GM18951 (cell line): ENCODE results near the gene TOR2A.

Experiments used
- POLR2A ChIP-seq: IDR thresholded peaks from 4 replicates; pipeline ENCODE4 v1.6.1; 2011; ENCODE audit warnings: mild to moderate bottlenecking; ENCODE audit not compliant: insufficient read length, insufficient read depth; ENCODE audit errors: extremely low read depth
- in situ Hi-C: fragments of 300-500 bp; cut with MboI; formaldehyde crosslinking; loops from one replicate; pipeline ENCODE4 v1.12.0; 2022; ENCODE audit warnings: low sequenced_read_pairs, mixed read lengths, inconsistent platforms; ENCODE audit not compliant: unreplicated experiment

The TOR2A gene

DNA sequence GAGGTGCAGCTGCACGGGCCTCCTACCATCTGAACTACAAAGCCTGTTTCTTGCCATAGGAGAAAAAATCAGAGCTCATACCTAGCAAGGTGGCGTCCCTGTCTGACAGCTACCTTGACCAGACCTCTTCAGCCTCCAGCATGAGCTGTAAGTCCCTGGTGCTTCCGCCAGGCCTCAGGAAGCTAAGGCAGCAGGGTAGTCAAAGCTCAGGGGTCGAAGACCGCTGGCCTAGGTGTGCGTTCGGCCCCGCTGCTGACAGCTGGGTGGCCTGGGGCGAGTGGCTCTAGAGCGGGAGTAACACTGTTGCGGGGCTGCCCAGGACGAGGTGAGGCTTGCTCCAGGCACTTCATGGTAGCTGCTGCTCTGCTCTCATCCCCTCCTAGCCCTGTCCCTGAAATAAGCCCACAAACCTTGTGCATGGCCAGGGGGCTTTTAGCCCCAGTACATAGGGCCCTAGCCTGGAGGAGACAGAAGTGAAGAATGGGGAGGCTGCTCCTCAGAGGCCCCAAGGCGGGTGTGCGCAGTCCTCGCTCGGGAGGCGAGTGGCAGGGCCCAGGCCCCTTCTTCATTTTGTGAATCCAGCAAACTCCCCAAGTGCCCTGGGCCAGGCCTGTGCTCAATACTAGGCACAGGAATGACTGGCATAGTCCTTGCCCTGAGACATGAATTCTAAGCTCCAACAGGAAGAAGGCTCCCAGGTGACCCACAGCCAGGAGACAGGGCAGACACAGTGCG is 5.4 kb downstream of the TOR2A start:
- no peak for TF ChIP-seq POLR2A
- in situ Hi-C loops: loop anchor here (10.0 kb wide), 1 partner anchor 185 kb away; the partner anchor contains the start of gene ST6GALNAC4

DNA sequence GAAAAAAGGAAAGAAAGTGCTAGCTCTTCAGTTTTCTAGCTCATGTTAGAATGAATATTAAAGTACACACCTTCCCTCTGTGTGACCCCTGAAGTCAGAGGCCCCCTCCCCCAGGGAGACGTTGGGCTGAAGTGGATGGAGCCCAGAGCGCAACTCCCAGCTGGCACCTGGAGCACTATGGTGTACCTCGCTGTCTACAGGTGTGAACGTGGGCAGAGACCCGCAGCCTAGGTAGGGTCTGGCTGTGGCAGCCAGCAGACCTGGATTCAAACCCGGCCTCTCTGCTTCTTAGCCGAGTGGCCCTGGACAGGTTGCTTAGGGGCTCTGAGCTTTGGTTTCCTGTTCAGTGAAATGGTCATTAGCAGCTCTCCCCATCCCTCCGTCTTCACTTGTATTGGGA is 6.3 kb downstream of the TOR2A start:
- TF ChIP-seq POLR2A: no peak
- in situ Hi-C loops: no loop called here

DNA sequence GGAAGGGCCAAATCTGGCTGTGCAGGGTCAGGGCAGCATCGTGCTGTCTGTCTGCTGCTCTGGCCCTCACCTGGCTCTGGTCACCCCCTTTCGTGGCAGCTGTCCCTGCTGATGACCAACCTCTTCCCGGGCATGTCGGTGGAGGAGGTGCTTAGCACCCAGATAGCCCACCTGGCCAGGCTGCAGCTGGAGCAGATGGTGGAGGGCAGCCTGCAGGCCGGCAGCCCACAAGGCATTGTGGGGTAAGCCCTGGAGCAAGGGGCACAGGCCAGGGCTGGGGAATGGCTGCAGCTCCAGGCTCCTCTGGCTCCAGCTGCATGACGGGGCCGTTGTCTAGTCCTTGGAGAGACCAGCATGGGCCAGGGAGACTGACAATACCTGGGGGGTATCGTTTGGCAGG is 8.2 kb downstream of the TOR2A start:
- in situ Hi-C loops: no loop called here
- no peak for TF ChIP-seq POLR2A

DNA sequence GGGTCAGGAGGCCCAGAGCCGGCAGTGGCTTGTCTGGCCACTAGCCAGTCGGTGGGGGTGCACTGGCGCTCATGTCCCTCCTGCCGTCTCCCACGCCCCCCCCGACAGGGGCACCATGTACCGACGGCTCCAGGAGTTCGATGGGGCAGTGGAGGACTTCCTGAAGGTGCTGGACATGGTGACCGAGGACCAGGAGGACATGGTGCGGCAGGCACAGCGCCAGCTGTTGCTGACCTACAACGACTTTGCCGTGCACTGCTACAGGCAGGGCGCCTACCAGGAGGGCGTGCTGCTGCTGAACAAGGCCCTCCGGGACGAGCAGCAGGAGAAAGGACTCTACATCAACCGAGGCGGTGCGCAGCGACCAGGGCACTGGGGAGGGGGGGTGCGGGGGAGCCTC is 11.1 kb downstream of the TOR2A start:
- no peak for TF ChIP-seq POLR2A
- in situ Hi-C loops: no loop called here

DNA sequence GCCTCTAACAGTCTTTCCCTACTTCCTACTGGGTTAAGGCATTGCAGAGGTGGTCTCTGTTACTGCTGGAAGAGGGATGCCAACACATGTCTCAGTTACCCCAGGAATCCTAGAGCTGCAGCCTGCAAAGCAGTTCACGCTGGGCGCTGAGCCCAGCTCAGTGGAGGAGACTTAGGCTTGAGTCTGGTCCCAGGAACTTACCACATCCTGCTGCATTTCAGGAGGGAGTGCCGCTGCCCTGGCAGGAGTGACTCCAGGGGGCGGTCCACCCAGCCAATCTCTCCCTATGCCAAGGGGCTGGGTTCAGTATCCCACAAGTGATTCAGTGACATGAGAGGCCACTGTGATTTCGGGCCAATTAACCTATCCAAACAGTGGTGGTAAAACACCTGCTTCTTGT is 11.7 kb downstream of the TOR2A start:
- no peak for TF ChIP-seq POLR2A
- in situ Hi-C loops: no loop called here

DNA sequence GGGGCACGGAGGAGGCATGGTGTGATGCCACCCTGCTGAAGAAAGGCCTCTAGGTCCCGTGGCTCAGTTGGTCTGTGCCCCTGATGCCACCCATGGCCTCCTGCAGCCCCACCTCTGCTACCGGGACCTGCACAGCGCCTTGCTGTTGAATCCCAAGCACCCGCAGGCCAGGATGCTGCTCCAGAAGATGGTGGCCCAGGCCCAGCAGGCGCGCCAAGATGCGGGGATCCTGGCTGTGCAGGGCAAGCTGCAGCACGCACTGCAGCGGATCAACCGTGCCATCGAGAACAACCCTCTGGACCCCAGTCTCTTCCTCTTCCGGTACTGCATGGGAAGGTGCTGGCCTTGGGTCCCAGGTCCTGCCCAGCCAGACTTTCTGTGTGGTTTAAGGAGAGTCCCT is 12.1 kb downstream of the TOR2A start:
- in situ Hi-C loops: no loop called here
- TF ChIP-seq POLR2A: no peak

DNA sequence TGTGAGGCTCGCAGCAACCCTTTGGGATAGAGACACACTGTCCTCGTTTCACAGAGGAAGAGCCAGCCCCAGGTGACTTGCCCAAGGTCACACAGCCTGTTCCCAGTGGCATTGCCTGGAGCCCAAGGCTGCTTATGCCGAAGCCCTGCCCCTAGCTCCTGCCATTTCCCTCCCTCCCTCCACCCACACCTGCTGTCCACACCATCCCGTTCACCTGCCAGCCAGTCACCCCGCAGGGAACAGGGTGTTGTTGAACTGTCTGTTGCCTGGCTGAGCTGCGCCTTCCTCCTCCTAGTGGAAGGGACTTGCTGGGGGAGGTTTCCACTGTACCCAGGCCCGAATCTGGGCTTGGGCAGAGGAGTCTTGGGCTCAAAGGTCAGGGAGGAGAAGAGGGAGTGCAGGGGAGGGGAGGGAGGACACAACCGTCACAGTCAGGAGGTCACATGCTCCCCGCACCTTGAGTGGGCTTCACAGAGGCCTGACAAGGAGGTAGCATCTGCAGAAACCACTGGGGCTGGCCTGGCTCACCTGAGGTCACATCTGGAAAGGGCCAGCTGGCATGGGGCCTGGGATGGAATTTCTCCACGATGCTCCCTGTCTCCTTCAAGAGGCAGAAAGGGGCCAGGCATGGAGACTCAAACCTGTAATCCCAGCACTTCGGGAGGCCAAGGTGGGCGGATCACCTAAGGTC is 12.9 kb downstream of the TOR2A start:
- TF ChIP-seq POLR2A: no peak
- in situ Hi-C loops: no loop called here

DNA sequence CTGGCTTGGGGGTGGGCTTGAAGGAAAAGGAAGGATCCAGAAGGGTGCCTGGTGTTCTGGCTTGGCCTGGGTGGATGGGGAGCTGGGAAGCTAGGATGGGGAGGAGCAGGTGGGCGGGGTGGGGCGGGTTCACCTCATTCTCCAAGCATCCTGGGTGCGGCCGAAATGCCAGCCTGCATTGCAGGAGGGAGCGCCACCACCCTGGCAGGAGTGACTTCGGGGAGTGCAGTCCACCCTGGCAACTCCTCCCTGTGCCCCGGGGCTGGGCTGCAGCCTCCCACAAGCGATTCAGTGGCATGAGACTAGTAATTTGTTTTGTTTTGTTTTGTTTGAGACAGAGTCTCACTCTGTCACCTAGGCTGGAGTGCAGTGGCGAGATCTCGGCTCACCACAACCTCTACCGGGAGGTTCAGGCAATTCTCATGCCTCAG is 13.7 kb downstream of the TOR2A start:
- in situ Hi-C loops: no loop called here
- TF ChIP-seq POLR2A: no peak

DNA sequence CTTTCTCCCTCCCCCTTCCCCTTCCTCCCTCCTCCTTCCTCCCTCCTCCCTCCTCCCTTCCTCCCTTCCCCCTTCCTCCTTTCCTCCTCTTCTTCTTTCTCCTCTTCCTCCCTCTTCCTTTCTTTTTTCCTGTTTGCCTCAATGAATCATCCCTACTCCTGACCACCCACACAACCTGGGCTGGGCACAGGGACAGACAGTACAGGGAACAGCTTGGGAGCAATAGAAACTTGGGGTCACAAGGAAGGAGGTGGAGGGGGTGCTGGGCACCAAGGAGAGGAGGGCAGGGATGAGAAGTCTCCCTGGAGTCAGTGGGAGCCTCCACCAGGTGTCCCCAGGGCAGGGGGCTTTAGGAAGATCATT is 14.2 kb downstream of the TOR2A start:
- TF ChIP-seq POLR2A: no peak
- in situ Hi-C loops: no loop called here

DNA sequence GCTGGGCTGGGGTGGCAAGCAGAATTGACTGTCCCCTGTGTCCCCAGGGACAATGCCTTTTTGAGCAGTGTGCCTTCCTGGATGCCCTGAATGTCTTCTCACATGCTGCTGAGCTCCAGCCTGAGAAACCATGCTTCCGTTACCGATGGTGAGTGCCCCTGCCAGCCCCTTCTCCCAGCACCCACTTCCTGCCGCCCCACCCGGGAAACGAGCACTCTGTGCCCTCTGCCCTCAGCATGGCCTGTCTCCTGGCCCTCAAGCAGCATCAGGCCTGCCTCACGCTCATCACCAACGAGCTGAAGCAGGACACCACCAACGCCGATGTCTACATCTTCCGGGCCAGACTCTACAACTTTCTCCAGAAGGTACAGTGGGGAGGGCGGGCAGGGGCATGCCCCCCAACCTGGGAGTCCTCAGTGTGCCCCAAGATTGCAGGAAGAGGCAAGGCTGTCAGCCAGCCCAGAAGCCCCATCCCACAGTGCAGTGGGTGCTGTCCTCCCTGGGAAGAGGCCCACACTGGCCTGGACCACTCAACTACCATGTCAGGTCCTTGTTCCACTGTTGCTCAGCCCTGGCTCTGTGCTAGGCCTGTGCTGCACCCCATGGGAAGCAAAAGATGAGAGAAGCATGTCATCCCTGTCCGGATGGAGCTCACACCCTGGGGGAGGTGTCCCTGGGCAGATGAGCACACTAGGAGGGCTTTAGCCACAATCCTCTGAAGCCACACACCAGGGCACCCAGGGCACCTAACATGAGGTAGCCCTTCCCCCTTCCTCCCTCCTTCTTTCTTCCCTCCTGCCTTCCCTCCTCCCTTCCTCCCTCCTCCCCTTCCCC is 14.8 kb downstream of the TOR2A start:
- in situ Hi-C loops: no loop called here
- no peak for TF ChIP-seq POLR2A

DNA sequence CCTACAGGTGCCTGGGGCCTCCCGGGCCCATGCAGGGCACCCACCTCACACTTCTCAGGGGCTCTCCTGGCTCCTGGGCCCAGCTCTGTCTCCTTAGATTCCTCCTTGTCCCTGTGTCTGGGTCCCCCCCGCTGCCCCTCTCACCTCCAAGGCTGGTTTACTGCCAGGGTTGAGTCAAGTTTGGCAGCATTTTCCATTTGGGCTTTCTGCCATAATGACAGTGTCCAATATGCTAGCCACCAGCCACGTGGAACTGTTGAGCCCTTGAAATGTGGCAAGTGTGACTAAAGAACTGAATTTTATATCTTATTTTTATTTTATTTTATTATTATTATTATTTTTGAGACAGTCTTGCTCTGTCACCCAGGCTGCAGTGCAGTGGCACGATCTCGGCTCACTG is 17.3 kb downstream of the TOR2A start:
- in situ Hi-C loops: no loop called here

DNA sequence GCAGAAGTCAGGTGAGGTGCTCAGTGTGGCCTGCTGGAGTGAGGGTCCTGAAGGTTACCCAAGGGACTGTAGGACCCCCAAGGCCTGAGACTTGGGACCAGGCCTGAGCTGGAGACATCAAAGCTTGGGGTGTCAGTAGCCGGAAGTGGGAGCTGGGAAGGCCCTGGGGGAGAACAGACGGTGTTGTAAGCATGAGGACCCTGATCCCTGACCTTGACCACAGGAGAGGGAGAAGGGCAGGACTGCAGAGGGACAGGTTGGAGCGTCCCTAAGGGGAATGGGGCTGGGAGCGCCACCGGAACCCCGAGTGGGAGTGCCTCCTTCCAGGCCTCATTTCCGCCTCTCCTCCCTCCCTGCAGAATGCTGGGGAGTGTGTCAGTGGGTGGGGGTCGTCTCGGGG is 18.7 kb downstream of the TOR2A start:
- no peak for TF ChIP-seq POLR2A
- in situ Hi-C loops: no loop called here

More for the DNA sequence above, 17.3 kb downstream of the TOR2A start:
- no peak for TF ChIP-seq POLR2A
